ENCODE data around the gene FAM78B. TPM values are rescaled to one million over a fixed set of nuclear protein-coding genes. Genes with fewer than 3 reads are reported as not detected.

FAM78B gene
- total RNA-seq, 5 donors from 2014 or later (not counting 1 experiment from before 2014, with no cell fraction given) = 0.09 to 0.56 (median 0.36) TPM; not detected in 1

- H3K36me3 Mint-ChIP-seq = no peaks in the 10 kb centered on the region
- no peak for ATAC-seq (replicated peaks in 1 of 4)
- ChIA-PET POLR2A (no interaction called here), CTCF (no interaction called here)
- DNase-seq = no peak
- WGBS (ENCODE audit: insufficient coverage) = 25% methylated on average over 1 of the region's 3 CpGs
- Histone ChIP-seq H3K27ac (ENCODE audit: low read length) (no peak overlapping the region), H3K27me3 (replicated peaks in 1 of 2; ENCODE audit: control insufficient read depth in 2 of 2, extremely low read depth in 1 of 2, insufficient read depth in 2 of 2, low read length in 1 of 2) (no peaks in the 10 kb centered on the region), H3K36me3 (ENCODE audit: control insufficient read depth in 2 of 2, extremely low read depth in 1 of 2, insufficient read depth in 1 of 2, low read length in 1 of 2) (no peaks in the 10 kb centered on the region), H3K4me3 (ENCODE audit: control insufficient read depth in 1 of 2, extremely low read depth in 1 of 2, low read length in 1 of 2) (no peak overlapping the region), H3K9me3 (no peaks in the 10 kb centered on the region), H3K4me1 (ENCODE audit: control insufficient read depth in 1 of 2, extremely low read depth in 1 of 2, insufficient read depth in 2 of 2, low read length in 2 of 2) (no peaks in the 10 kb centered on the region)
- H3K4me1 Mint-ChIP-seq = no peaks in the 10 kb centered on the region
- no peak overlapping the region for H3K4me3 Mint-ChIP-seq
- H3K9me3 Mint-ChIP-seq = peaks cover 0 to 8% (median 1%) of the 10 kb centered on the region in 3 donors
- no peaks in the 10 kb centered on the region for H3K27me3 Mint-ChIP-seq
- no peak overlapping the region for H3K27ac Mint-ChIP-seq
These were observed 55.4 kb downstream of the FAM78B start for GRCh38 chr1:166111430-166111829.

GRCh38 chr1:166090244-166090643 lies 76.6 kb downstream of the FAM78B start:
- no peaks in the 10 kb centered on the region for H3K9me3 Mint-ChIP-seq
- peaks cover 2 to 7% of the 10 kb centered on the region in 2 donors for H3K27me3 Mint-ChIP-seq
- Histone ChIP-seq H3K36me3 (ENCODE audit: control insufficient read depth in 2 of 2, extremely low read depth in 1 of 2, insufficient read depth in 1 of 2, low read length in 1 of 2) (no peaks in the 10 kb centered on the region), H3K4me3 (ENCODE audit: control insufficient read depth in 1 of 2, extremely low read depth in 1 of 2, low read length in 1 of 2) (no peak overlapping the region), H3K9me3 (no peaks in the 10 kb centered on the region), H3K27me3 (replicated peaks in 1 of 2; ENCODE audit: control insufficient read depth in 2 of 2, extremely low read depth in 1 of 2, insufficient read depth in 2 of 2, low read length in 1 of 2) (peaks cover 0 to 5% of the 10 kb centered on the region in 2 experiments), H3K27ac (ENCODE audit: low read length) (no peak overlapping the region), H3K4me1 (ENCODE audit: control insufficient read depth in 1 of 2, extremely low read depth in 1 of 2, insufficient read depth in 2 of 2, low read length in 2 of 2) (peaks cover 0 to 3% of the 10 kb centered on the region in 2 experiments)
- ChIA-PET POLR2A (no interaction called here), CTCF (no interaction called here)
- no peak for DNase-seq
- H3K36me3 Mint-ChIP-seq = no peaks in the 10 kb centered on the region
- no peak for ATAC-seq (replicated peaks in 1 of 4)
- peaks cover 0 to 8% (median 3%) of the 10 kb centered on the region in 3 donors for H3K4me1 Mint-ChIP-seq
- H3K27ac Mint-ChIP-seq = no peak overlapping the region
- WGBS (ENCODE audit: insufficient coverage) = 50% methylated on average over 3 of the region's 4 CpGs
- no peak overlapping the region for H3K4me3 Mint-ChIP-seq

GRCh38 chr1:166089804-166090203 lies 77.0 kb downstream of the FAM78B start:
- H3K27ac Mint-ChIP-seq = no peak overlapping the region

GRCh38 chr1:166088572-166088955 lies 78.2 kb downstream of the FAM78B start:
- CTCF ChIA-PET = no interaction called here
- POLR2A ChIA-PET = no interaction called here
- peaks cover 0 to 2% of the 10 kb centered on the region in 2 experiments for H3K27me3 ChIP-seq (replicated peaks in 1 of 2; ENCODE audit: control insufficient read depth in 2 of 2, extremely low read depth in 1 of 2, insufficient read depth in 2 of 2, low read length in 1 of 2)
- Mint-ChIP-seq H3K4me1 (peaks cover 7 to 19% (median 11%) of the 10 kb centered on the region in 3 donors), H3K9me3 (no peaks in the 10 kb centered on the region), H3K27ac (no peak overlapping the region), H3K27me3 (peaks cover 0 to 2% of the 10 kb centered on the region in 2 donors), H3K36me3 (no peaks in the 10 kb centered on the region), H3K4me3 (no peak overlapping the region)
- DNase-seq = no peak
- ATAC-seq (replicated peaks in 1 of 4) = no peak
- no peaks in the 10 kb centered on the region for H3K36me3 ChIP-seq (ENCODE audit: control insufficient read depth in 2 of 2, extremely low read depth in 1 of 2, insufficient read depth in 1 of 2, low read length in 1 of 2)
- H3K9me3 ChIP-seq = no peaks in the 10 kb centered on the region
- H3K4me3 ChIP-seq (ENCODE audit: control insufficient read depth in 1 of 2, extremely low read depth in 1 of 2, low read length in 1 of 2) = no peak overlapping the region
- peaks cover 0 to 6% of the 10 kb centered on the region in 2 experiments for H3K4me1 ChIP-seq (ENCODE audit: control insufficient read depth in 1 of 2, extremely low read depth in 1 of 2, insufficient read depth in 2 of 2, low read length in 2 of 2)
- H3K27ac ChIP-seq (ENCODE audit: low read length) = no peak overlapping the region
- WGBS (ENCODE audit: insufficient coverage) = 80% methylated on average over 1 of the region's 4 CpGs

More at GRCh38 chr1:166089804-166090203, 77.0 kb downstream of the FAM78B start:
- no peaks in the 10 kb centered on the region for H3K9me3 ChIP-seq
- ChIA-PET POLR2A (no interaction called here), CTCF (no interaction called here)
- Mint-ChIP-seq H3K4me3 (no peak overlapping the region), H3K9me3 (no peaks in the 10 kb centered on the region), H3K27me3 (peaks cover 2 to 3% of the 10 kb centered on the region in 2 donors), H3K4me1 (peaks cover 0 to 11% (median 3%) of the 10 kb centered on the region in 3 donors), H3K36me3 (no peaks in the 10 kb centered on the region)
- H3K4me1 ChIP-seq (ENCODE audit: control insufficient read depth in 1 of 2, extremely low read depth in 1 of 2, insufficient read depth in 2 of 2, low read length in 2 of 2) = peaks cover 0 to 3% of the 10 kb centered on the region in 2 experiments
- 17% methylated on average over 5 of the region's 6 CpGs for WGBS (ENCODE audit: insufficient coverage)
- no peak overlapping the region for H3K27ac ChIP-seq (ENCODE audit: low read length)
- no peaks in the 10 kb centered on the region for H3K36me3 ChIP-seq (ENCODE audit: control insufficient read depth in 2 of 2, extremely low read depth in 1 of 2, insufficient read depth in 1 of 2, low read length in 1 of 2)
- ATAC-seq (replicated peaks in 1 of 4) (peak in 1 of 4 experiments; percentile 40), DNase-seq (no peak)
- peaks cover 0 to 2% of the 10 kb centered on the region in 2 experiments for H3K27me3 ChIP-seq (replicated peaks in 1 of 2; ENCODE audit: control insufficient read depth in 2 of 2, extremely low read depth in 1 of 2, insufficient read depth in 2 of 2, low read length in 1 of 2)
- H3K4me3 ChIP-seq (ENCODE audit: control insufficient read depth in 1 of 2, extremely low read depth in 1 of 2, low read length in 1 of 2) = no peak overlapping the region

- CTCF ChIA-PET = no interaction called here
- H3K27me3 Mint-ChIP-seq = peaks cover 0 to 2% of the 10 kb centered on the region in 2 donors
These were observed 78.8 kb downstream of the FAM78B start for GRCh38 chr1:166087734-166088571.

GRCh38 chr1:166086113-166086883 lies 80.5 kb downstream of the FAM78B start:
- Mint-ChIP-seq H3K27me3 (peaks cover 6% of the 10 kb centered on the region in 2 donors), H3K36me3 (no peaks in the 10 kb centered on the region), H3K9me3 (no peaks in the 10 kb centered on the region), H3K4me1 (peaks cover 21 to 34% (median 26%) of the 10 kb centered on the region in 3 donors), H3K4me3 (no peak overlapping the region), H3K27ac (no peak overlapping the region)
- POLR2A ChIA-PET = no interaction called here
- H3K27ac ChIP-seq (ENCODE audit: low read length) = no peak overlapping the region
- H3K4me3 ChIP-seq (ENCODE audit: control insufficient read depth in 1 of 2, extremely low read depth in 1 of 2, low read length in 1 of 2) = no peak overlapping the region
- 74% methylated on average over 3 of the region's 6 CpGs for WGBS (ENCODE audit: insufficient coverage)
- no peaks in the 10 kb centered on the region for H3K36me3 ChIP-seq (ENCODE audit: control insufficient read depth in 2 of 2, extremely low read depth in 1 of 2, insufficient read depth in 1 of 2, low read length in 1 of 2)
- peaks cover 0 to 12% of the 10 kb centered on the region in 2 experiments for H3K4me1 ChIP-seq (ENCODE audit: control insufficient read depth in 1 of 2, extremely low read depth in 1 of 2, insufficient read depth in 2 of 2, low read length in 2 of 2)
- peaks cover 0 to 2% of the 10 kb centered on the region in 2 experiments for H3K27me3 ChIP-seq (replicated peaks in 1 of 2; ENCODE audit: control insufficient read depth in 2 of 2, extremely low read depth in 1 of 2, insufficient read depth in 2 of 2, low read length in 1 of 2)
- H3K9me3 ChIP-seq = no peaks in the 10 kb centered on the region
- CTCF ChIA-PET = interaction anchor here in 1 of 2 donors (0.6 kb wide), 1 partner anchor 52 kb away, joined by 3 read pairs; no protein-coding TSS in a partner anchor
- DNase-seq = no peak
- ATAC-seq (replicated peaks in 1 of 4) = no peak

More at GRCh38 chr1:166087734-166088571, 78.8 kb downstream of the FAM78B start:
- no peak overlapping the region for H3K27ac ChIP-seq (ENCODE audit: low read length)
- POLR2A ChIA-PET = no interaction called here
- H3K4me3 ChIP-seq (ENCODE audit: control insufficient read depth in 1 of 2, extremely low read depth in 1 of 2, low read length in 1 of 2) = no peak overlapping the region
- WGBS (ENCODE audit: insufficient coverage) = 81% methylated on average over 8 of the region's 8 CpGs
- no peak overlapping the region for H3K4me3 Mint-ChIP-seq
- H3K9me3 ChIP-seq = no peaks in the 10 kb centered on the region
- H3K27ac Mint-ChIP-seq = no peak overlapping the region
- no peaks in the 10 kb centered on the region for H3K9me3 Mint-ChIP-seq
- peaks cover 0 to 6% of the 10 kb centered on the region in 2 experiments for H3K4me1 ChIP-seq (ENCODE audit: control insufficient read depth in 1 of 2, extremely low read depth in 1 of 2, insufficient read depth in 2 of 2, low read length in 2 of 2)
- H3K36me3 Mint-ChIP-seq = no peaks in the 10 kb centered on the region
- no peaks in the 10 kb centered on the region for H3K36me3 ChIP-seq (ENCODE audit: control insufficient read depth in 2 of 2, extremely low read depth in 1 of 2, insufficient read depth in 1 of 2, low read length in 1 of 2)
- H3K4me1 Mint-ChIP-seq = peaks cover 7 to 20% (median 14%) of the 10 kb centered on the region in 3 donors
- DNase-seq = no peak
- ATAC-seq (replicated peaks in 1 of 4) = no peak
- H3K27me3 ChIP-seq (replicated peaks in 1 of 2; ENCODE audit: control insufficient read depth in 2 of 2, extremely low read depth in 1 of 2, insufficient read depth in 2 of 2, low read length in 1 of 2) = peaks cover 0 to 2% of the 10 kb centered on the region in 2 experiments
